GM19438 (cell line): ENCODE data around the gene TPK1.
"Not testable (repeated sequence)": the region's sequence is repeated elsewhere in the genome, so short reads cannot be mapped to it uniquely, and the experiment has no call there.

Experiments used
- ATAC-seq: cut with Tn5 transposase; IDR thresholded peaks from one replicate; pipeline ENCODE4 v1.9.1; 2021; ENCODE audit warnings: low read depth; ENCODE audit not compliant: unreplicated experiment

Gene TPK1

DNA sequence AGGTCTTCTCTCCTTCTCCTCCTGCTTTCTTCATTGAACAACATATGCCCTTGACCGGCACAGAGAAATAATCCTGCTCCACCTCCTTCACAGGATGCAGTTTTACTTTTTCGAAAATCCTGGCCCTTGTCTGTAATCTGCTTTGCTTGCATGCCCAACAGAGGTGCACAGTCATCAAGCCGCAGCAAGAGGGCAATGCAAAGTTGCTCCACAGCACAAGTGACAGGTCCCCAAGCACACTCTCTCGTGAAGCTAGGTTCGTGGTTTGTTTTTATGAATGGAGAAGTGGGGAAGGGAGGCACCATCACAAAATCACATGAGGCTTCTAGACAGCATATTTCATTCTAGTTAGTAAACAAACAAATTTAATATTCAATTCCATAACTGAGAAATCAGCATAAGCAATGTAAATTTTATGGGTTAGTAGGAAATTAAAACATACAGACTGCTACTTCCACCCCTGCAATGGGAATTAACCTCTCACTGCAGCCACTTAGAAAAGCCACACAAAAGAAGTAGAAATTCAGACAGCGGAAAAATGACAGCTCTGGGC is 178.8 kb downstream of the TPK1 start:
- peak; percentile 51 for ATAC-seq

DNA sequence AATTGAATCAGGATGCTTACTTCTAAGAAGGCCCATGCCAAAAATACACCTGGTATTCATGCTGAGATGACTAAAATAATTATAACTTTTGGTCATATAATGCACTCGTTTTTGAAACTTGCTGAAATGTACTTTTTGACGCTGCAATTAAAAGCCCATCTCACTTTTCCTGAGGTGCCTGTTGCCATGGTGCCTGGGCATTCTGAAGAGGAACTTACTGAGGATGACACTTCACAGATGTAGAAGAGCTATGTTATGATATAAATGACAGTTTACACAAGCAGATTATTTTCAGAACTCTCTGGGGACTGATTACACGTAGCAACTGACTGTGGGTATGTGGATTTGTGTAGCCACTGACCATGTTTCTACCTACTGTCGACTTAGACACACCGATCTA is 182.4 kb downstream of the TPK1 start:
- ATAC-seq = no peak

DNA sequence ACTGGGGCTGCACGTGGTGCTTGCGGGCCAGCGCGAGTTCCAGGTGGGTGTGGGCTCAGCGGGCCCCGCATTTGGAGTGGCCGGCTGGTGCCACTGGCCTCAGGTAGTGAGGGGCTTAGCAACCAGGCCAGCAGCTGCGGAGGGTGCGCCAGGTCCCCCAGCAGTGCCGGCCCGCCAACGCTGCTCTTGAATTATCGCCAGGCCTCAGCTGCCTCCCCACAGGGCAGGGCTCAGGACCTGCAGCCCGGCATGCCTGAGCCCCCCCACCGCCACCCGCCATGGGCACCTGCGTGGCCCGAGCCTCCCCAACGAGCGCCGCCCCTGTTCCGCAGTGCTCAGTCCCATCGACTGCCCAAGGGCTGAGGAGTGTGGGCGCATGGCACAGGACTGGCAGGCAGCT is 185.4 kb downstream of the TPK1 start:
- no peak for ATAC-seq

DNA sequence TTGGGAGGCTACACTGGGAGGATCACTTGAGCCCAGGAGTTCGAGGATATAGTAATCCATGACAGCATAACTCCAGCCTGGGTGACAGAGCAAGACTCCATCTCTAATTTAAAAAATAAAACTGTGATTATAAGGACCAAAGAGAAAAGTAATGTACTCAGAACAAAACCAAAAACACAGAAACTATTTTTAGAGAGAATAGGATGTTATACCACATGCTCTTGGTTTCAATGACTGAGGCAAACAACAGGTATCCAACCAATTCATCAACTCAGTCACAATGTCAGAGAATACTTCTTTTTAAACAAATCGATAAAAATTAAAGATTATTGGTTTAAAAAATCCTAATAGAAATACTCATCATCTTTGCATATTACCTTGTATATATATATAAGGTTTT is 186.7 kb downstream of the TPK1 start:
- no peak for ATAC-seq

DNA sequence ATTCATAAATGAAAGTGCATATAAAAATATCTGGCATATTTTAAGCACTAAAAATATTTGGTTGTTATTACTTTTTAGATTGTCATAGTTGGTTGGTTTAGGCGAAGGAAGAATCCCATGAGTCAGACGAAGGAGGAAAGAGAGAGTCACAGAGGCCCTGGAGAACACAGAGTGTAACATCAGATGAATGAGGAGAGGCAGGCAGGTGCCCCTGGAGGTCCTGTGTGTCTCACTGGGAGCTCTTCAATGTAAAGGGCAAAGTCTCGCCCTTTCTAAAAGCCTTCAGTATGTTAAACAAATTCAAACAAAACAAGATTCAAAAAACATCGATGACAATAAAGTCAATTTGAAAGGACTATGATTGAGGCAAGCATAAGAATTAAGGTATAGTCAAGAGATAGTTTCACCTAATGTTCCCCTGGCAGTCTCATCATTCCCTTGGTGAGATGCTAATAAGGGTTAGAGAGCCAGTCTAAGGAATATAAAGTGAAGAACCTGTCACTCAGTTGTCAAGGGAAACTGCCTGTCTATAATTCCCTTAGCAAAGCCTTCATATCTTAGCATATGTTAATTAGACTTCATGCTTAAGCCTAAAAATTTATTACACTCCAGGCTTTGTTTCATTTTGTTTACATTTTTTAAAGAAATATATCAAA is 194.3 kb downstream of the TPK1 start:
- ATAC-seq = no peak

DNA sequence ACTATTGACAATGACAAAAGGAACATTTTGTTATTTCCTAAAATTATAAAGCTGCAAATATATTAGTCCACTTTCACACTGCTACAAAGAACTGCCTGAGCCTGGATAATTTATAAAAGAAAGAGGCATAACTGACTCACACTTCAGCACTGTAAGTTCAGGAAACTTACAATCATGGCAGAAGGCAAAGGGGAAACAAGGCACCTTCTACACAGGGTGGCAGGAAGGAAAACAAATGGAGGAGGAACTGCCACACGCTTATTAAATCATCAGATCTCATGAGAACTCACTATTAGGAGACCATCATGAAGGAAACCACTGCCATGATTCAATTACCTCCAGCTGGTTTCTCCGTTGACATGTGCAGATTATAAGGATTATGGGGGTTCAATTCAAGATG is 203.1 kb downstream of the TPK1 start:
- no peak for ATAC-seq

DNA sequence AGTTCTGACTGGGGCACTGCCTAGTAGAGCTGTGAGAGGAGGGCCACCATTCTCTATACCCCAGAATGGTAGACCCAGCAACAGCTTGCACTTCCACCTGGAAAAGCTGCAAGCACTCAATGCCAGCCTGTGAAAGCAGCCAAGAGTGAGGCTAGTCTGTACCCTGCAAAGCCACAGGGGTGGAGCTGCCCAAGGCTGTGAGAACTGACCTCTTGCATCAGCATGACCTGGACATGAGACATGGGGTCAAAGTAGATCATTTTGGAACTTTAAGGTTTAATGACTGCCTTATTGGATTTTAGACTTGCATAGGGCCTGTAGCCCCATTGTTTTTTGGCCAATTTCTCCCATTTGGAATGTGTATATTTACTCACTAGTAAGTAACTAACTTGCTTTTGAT is 206.3 kb downstream of the TPK1 start:
- ATAC-seq = no peak

DNA sequence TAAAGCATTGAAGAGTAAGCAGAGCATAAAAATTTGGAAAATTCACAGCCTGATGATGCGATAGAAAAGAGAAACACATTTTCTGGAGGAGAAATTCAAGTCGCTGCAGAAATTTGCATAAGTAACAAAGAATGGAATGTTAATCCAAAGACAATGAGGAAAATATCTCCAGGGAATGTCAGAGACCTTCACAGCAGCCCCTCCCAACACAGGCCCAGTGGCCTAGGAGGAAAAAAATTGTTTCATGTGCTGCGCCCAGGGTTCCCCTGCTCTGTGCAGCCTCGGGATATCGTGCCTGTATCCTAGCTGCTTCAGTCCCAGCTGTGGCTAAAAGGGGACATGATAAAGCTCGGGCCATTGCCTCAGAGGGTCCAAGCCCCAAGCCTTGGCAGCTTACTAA is 206.8 kb downstream of the TPK1 start:
- no peak for ATAC-seq

DNA sequence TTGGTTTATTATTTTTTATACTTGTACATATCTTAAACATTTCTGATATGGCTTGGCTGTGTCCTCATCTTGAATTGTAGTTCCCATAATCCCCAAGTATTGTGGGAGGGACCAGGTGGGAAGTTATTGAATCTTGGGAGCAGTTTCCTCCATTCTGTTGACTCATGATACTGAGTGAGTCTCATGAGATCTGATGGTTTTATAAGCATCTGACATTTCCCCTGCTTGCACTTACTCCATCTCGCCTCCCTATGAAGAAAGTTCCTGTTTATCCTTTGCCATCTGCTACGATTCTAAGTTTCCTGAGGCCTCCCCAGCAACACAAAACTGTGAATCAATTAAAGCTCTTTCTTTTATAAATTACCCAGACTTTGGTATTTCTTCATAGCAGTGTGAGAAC is 207.7 kb downstream of the TPK1 start:
- ATAC-seq = no peak

DNA sequence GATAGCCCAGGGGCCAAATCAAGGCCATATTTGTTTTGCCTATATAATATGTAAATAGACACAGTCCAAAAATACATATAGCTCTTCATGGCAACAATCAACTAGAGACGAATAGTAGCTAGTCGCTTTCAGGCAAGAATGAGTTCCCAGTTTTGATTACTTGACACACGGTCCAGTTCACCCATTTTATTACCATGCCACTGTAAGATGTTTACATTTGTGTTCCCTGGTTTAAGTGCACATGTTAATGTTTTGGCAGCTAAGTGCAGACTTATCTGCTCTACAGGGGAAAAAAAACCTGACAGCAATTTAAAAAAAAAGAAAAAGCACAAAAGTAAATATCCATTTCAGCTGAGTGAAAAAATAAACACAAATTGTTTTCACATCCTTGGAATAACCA is 213.1 kb downstream of the TPK1 start:
- ATAC-seq = no peak

DNA sequence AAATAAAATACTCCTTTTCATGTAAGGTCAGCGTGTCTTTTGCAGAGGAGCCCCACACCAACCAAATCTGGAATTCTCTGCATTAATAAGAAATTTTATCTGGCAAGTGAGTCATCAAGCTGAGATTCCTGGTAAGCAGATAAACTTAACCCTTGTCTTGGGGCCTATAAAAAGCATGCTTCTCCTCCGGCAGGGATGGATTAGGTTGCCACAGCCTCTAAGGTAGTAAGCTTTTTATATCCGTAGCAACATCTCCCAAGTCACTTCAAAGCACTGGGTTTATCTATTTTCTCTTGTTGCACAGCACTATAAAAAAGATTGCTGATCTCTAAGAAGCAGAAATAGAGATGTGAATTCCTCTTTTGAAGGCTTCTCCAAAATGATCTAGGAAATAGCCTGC is 229.6 kb downstream of the TPK1 start:
- ATAC-seq = no peak

DNA sequence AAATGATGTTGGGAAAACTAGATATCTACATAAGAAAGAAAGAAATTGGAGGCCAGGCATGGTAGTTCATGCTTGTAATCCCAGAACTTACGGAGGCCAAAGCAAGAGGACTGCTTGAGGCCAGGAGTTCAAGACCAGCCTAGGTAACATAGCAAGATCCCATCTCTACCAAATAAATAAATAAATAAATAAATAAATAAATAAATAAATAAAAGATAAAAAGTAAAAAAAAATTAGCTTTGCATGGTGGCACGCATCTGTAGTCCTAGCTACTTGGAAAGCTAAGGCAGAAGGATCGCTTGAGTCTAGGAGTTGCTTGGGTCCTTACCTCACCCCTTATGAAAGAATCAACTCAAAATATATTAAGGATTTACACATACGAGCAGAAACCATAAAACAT is 238.9 kb downstream of the TPK1 start:
- ATAC-seq = no peak

DNA sequence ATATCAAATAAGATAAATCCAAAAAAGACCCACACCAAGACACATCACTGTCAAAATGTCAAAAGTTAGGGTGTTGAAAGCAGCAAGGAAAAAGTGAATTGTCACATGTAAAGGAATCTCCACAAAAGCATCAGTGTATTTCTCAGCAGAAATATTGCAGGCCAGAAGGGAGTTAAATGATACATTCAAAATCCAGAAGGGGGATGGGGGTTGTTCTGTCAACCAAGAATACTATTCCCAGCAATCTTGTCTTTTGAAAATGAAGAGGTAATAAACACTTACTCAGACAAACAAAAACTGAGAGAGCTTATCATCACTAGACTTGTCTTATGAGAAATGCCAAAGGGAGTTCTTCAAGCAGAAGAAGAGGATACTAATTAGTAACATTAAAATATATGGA is 241.3 kb downstream of the TPK1 start:
- ATAC-seq = no peak

DNA sequence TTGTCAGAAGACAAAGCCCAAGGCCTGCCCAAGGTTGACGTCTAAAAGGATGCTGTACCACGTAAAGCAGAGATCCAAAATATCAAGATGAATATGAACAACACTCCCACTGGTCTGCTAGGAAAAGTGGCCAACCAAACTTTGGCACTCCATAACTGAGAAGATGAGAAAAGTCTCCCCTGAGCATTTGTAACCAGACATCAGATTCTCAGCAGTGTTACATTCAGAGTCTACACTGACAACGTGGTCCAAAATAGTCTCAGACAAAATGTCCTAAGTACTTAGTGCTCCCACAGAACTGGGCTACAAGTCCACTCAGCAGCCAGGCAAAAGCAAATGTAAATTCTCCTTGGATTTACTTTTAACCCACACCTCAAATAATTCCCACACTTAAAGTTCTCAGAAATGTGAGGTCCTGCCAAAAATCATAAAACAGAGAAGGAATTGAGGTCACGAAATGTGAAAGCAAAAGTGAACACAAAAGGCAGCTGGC is 247.2 kb downstream of the TPK1 start:
- no peak for ATAC-seq

DNA sequence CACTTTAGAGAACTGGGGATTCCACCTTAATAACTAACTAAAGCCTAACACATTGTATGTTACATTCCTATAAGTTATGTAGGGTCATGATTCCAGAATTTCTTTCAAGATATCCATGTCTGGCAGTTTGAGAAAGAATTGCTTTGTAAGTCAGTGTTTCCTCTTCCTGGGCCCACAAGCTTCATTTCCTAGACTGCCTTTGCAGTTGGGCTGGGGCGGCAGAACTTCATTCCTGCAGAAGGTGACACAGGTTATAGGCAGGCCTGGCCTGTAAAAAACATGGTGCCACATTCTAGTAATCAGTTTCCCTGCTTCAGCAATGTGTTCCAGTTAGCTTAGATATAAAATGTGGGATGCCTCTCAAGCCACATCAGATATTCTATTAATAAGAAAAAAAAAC is 248.2 kb downstream of the TPK1 start:
- ATAC-seq = no peak

DNA sequence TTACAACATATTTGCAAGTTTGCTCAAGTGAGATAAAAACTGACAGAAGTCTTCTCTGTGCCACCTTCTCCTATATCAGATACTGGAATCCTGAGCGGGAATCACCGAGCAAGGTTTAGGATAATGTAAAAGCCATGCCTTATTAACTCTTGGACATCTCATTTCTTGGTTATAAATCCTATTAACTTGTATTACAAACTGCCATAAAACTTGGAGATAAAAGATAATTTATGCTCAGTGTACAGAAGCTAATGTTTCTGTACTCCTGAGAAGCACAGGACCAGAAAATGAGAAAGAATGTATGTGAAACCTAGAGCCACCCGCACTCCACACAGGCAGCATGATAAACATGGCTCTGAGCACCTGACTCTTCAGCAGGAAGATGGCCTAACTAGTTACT is 251.1 kb downstream of the TPK1 start:
- no peak for ATAC-seq

DNA sequence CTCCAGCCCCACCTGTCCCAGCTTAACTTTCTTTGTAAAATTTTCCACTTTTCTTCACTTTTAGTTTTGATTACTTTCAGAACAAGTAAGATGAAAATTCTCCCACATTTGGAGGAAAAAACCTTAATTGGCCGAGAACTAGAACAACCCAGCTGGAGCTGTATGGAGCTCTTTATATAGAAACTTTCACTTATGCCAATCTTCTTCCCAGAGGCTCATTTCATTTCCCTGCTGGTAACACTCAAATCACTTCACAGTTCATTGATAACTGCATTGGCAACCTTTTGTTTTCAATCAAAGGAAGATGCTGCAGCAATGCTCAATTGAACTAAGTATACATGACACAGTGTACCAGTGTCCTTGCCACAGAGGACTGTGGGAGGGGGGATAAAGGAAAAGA is 256.2 kb downstream of the TPK1 start:
- no peak for ATAC-seq

DNA sequence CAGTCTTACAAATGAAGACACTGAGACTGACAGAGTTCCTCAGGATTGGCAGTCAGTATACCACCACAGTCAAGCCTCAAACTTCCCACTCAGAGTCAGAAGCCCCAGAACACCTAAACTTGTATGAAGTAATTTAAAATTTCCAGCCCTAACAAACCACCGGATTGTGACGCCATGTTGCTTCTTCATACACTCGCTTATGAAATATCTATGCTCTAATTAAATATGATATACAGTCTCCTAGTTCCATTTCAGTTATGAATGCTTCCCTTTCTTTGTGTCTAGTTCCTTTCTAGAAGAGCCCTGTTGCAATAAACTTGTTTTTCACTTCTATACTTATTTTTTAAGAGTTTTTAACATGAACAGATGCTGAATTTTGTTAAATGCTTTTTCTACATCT is 260.4 kb downstream of the TPK1 start:
- ATAC-seq = no peak

DNA sequence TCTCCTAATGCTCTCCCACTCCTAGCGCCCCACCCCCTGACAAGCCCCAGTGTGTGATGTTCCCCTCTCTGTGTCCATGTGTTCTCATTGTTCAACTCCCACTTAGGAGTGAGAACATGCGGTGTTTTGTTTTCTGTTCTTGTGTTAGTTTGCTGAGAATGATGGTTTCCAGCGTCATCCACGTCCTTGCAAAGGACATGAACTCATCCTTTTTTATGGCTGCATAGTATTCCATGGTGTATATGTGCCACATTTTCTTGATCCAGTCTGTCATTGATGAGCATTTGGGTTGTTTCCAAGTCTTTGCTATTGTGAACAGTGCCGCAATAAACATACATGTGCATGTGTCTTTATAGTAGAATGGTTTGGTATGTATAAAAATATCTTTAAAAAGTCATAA is 261.1 kb downstream of the TPK1 start:
- ATAC-seq = not testable (repeated sequence)

DNA sequence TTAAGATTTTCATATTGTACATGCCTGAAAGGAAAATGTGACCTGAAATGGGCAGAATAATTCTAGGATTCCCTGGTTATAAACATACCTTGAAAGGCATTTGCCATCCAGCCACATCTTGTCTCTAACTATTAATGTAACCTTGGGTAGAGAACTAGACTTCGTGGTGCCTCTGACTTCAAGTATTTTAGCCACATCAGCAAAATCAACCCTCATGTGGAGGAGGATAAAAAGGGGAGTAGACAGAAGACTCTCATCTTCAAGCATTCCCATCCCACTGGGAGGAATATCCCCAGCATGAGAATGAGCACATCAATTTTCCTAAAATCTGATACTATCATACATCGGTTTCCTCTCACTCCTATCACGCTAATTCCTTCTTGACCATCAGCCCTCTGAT is 267.6 kb downstream of the TPK1 start:
- ATAC-seq = no peak

DNA sequence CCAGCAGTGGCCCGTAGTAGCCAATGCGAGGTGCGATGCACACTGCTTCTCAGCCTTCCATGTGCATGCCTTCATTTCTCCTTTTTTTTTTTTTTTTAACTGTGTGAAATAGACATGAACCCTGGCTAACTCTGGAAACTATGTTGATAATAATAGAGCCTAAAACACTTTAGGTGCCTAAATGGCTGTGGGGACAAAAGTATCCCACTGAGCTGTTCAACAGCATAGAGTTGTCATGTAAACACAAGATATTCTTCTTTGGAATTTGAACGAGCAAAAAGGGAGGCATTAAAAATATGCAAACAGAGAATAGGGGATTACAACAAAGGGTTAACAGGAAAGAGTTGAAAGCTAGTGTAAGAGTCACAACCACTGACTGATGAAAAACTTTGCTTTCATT is 270.3 kb downstream of the TPK1 start:
- no peak for ATAC-seq

DNA sequence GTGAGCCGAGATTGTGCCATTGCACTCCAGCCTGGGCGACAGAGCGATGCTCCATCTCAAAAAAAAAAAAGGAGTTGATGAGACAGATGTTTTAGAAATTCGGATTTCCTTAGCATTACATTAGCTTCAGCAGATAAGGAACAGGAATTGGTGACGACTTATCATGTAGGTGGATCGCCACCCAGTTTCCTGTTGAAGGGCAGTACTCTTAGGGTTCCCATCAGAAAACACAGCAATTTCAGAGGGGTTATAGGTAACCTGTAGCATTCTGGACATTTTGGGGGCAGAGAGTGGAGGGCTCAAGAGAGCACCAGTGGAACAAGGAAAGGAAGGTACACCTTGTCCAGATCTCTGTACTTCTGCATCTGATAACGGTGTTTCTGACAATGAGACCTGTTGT is 286.0 kb downstream of the TPK1 start:
- ATAC-seq = no peak

DNA sequence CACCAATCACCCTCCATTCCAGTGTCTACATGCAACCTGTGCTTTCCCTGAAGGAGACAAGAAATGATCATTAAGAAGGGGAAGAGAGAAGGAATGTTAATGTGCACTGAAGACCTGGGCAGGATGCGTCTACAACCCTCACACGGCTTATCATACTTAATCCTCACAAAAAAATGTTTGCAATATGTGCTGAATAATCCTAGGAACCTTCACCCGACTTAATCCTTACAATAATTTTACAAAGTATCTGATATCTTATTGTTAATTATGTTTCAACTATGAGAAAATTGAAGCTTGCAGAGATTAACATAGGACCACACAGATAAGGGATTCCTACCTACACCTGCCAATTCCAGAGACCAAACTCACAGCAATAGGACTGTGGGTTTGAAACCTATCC is 287.3 kb downstream of the TPK1 start:
- no peak for ATAC-seq
